Mucosa of gallbladder (tissue), 1 donor: Measurements from ENCODE around the gene STAT6. TPM values are rescaled to one million over a fixed set of nuclear protein-coding genes. Genes with fewer than 3 reads are reported as not detected.
A peak's percentile ranks its signal among the peaks of the same experiment; 100 is the strongest.
"Not testable (repeated sequence)": the region's sequence is repeated elsewhere in the genome, so short reads cannot be mapped to it uniquely, and the experiment has no call there.

Source experiments
- DNase-seq: peaks from one replicate; pipeline ENCODE4 v3.0.0-alpha.2; 2020; ENCODE audit warnings: low spot score
- total RNA-seq: library from RNA; stranded (reverse); gene quantifications from one replicate; pipeline ENCODE4 v1.2.1, GENCODE V29; 2021
- donor health status: DM: no; HTN: no; CAD: no.

STAT6 gene
- total RNA-seq, 1 donor from 2014 or later, result 287 TPM

DNA sequence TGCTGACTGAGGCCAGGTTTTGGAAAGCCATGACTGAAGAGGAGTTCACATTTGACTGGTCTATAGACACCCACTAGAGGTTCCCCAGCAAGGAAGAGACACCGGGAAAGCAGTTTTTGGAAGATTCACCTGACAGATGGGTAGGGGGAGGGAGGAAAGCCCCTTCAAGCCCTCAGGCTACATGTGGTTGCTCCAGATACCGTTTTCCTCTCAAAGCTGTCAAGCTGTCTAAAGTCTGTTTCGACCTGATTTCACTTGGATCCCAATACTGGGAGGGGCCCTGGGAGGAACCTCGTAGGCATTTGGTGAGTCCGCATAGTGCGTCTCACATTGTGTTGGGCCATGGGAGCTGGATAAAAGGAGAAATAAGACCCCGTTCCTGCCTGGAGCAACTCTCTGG, 15.4 kb upstream of the STAT6 start:
- no peak for DNase-seq

DNA sequence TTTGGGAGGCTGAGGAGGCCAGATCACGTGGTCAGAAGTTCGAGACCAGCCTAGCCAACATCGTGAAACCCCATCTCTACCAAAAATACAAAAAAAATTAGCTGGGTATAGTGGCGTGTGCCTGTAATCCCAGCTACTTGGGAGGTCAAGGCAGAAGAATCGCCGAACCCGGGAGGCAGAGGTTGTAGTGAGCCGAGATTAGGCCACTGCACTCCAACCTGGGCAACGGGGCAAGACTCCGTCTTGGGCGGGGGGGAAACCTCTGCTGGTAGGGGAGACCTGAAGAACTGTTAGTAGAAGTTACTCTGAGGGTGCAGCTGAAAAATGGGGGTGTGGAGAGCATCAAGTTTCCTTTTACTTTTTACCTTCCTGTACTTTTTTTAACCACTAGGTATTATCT, 14.9 kb upstream of the STAT6 start:
- no peak for DNase-seq

DNA sequence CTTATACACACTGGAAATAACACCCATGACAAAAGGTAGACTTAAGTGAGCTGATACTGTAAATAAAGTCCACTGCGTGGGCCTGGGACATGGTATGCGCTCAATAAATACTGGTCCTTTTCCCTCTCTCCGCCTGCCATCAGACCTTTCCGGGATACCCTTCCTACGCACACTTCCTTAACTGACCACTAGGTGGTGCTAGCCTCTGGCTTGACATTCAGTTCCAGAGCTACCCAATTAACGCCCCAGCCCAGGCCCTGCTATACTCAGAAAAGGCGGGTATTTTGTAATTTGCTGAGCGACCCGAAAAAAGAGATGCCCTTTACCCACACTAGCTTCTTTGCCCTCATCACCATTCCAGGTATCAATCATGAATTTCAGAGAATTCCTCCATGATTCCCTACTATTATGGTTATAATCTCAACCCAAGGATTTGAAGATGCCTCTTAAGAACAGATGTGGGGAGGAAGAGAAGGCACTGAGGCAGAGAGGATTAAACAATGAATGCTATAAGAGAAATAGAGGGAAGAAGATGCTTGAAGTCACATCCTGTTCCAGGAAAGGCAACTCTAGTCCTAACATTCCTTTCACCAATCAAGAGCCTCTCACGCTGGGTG, 13.2 kb upstream of the STAT6 start:
- peak; percentile 84 for DNase-seq

DNA sequence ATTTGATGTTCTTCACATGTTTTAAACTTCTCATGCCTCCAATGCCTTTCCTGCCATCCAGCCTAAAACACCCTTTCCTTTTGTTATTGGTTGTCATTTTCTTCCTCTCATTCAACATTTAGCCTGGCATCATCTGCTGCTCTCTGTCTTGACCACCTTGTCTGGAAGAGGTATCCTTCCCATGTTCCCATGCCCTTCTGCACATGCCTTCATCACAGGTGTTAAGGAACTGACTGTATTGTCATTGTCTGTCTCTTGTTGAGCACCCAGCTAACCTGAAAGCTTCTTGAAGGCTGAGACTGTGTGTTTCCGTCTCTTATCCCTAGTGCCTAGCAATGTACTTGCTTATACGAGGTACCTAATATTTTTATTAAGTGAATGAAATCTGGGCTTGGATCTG, 12.7 kb upstream of the STAT6 start:
- DNase-seq, result no peak

DNA sequence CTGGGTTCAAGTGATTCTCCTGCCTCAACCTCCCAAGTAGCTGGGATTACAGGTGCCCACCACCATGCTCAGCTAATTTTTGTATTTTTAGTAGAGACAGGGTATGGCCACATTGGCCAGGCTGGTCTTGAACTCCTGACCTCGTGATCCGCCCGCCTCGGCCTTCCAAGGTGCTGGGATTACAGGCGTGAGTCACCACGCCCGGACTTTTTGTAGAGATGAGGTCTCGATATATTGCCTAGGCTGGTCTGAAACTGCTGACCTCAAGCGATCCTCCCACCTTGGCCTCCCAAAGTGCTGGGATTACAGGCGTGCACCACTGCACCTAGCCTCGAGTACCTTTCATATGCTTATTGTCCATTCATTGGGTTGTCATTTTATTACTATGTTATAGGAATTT, 9.6 kb upstream of the STAT6 start:
- DNase-seq, result not testable (repeated sequence)

DNA sequence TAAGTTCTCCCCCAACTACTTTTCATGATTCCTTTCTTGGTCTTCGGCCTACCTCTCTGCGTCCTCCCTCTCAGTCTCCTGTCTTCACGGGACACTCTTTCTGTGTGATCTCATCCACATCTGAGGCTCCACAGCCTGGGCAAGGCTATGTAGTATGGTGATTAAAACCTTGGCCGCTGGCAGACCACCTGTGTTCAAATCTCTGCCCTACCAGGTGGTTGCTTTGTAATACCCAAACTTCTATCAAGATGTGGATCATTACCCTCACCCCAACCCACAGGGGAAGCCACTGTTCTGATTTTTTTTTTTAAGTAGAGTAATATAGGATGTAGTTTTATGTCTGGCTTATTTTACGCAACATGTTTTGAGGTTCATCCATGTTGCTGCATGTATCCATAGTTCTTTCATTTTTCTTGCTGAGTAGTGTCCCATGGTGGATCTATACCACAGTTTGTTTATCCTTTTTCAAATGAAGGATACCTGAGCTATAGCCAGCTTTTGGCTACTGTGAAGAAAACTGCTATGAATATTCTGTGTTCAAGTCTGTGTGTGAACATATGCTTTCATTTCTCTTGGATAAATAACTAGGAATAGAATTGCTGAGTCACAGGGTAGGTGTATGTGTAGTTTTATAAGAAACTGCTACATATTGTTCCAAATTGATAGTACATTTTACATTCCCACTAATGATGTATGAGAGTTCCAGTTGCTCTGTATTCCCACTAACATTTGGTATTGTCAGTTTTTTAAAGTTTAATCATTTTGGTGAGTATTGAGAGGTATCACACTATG, 8.3 kb upstream of the STAT6 start:
- DNase-seq, result no peak

DNA sequence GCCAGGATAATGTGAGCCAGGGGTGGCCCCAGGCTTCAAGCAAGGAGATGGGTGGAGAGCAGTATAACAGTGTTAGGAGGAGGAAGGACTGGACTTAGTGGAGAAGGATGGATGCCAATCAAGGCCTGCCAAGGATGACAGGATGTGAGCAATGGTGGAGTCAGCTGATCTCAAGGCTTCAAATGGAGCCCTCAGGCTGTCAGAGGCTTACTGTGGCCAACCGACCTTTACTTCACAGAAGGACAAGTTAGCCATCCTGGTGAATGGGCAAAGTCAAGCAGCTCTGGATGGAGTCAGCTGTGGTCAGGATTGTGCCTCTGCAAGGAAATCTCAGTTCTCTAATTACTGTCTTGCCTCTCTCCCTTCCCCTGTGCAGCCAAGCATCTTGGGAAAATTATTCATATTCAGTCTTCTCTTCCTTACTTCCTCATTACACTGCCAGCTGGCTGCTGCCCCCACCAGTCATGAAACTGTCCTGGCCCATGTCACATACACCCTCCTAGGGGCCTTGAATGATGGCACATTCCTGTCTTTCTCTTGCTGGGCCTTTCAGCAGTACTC, 7.6 kb upstream of the STAT6 start:
- no peak for DNase-seq

DNA sequence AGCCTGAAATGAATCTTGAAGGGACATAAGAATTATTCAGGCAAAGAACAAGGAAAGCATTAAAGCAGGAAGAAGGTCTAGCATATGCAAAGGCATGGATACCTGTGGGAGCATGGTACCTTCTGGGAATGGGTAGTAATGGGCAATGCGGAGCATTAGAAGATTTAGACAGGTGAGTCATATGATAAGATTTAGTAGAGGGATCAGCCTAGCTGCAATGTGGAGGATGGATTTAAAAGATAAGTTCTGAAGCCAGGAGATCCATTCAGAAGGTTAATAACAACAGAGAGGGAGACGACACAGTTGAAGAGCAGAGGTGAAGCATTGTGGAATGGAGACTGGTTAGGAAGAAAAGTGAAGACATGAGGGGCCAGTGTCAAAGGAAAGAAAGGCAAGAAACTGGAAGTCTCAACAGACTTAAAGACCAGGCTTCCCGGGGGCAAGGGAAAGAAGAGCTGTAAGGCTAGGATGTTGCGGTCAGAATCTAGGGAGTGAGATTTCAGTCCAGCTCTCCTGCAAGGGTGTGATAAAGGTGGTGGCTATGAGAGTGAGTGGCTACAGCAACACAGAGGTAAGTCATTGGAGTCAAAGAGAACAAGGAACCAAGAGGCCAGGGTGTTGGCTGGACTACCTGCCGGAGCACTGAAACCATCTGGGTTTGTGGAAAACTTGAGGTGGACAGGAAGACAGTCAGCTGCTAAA, 5.6 kb upstream of the STAT6 start:
- no peak for DNase-seq

DNA sequence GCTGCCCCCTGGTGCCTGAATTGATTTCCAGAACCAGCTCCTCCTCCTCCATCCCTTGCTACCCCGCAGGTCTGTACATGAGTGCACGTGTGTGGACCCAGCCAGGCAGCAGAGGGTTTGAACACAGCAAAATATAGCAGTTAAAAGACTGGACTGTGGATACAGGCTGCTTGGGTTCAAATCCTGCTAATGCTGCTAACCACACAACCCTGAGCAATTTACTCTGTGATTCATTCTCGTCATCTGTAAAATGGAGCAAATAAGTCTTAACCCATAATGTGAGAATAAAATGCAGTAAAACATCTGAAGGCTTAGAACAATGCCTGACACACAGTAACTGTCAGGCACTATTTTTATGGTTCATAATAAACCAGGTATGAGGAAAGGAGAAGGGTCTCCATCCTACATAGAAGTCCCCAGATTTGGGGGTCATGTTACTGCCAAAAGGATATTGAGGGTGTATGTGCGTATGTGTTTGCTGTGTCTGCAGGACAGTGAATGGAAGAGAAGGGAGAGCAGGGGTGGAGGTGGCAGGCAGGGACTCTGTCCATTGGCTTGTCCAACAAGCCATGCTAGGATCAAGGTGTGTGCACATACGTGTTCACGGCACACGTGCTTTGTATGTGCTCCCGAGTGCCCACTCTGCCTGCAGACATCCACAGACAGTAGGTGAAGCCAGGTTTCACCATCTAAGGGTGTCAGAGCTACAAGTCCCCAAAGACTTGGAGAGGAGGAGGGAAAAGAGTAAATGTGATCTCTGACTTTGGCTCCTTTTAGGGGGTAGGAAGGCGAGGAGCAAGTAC, 1.5 kb upstream of the STAT6 start:
- DNase-seq, result no peak

DNA sequence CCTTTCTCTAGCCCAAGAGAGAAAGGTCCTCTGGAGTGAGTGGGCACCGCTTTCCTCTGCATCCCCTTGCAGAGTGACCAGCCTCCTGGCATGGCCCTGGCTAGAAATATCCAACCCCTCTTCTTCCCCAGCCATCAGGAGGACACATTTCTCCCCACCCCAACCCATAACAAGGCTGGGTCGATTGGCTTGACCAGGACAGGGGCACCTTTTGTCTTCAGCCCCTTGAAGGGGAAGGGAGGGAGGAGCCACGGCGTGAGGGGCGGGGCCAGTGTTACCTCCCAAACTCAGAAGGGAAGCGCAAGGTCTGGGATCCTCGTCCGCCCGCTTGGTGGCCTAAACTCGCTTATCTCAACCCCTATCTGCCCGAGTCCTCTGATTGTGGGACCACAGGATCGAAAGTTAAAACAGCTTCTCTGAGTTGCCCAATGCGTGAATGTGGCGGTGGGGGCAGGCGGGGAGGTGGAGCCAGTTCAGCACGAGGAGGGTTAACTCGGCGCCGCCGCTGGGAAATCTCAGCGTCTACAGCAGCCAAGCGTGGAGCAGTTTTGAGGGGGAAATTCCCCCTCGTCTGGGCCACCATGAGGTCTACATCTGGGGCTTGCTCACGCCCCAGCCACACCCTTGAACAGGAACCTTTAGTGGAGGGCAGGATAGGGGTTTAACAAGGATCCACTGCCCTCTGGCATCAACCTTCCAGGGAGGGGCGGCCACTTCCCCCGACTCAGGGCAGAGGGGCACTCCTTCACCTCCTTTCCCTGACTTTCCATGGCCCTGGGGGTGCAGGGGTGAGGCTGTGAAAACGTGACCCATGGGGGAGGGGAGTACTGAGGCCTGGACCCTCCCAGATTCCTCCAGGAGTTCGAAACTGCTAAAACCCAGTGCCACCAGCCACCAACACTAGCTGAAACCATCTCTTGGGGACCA, 795 bp downstream of the STAT6 start:
- peak; percentile 57 for DNase-seq

DNA sequence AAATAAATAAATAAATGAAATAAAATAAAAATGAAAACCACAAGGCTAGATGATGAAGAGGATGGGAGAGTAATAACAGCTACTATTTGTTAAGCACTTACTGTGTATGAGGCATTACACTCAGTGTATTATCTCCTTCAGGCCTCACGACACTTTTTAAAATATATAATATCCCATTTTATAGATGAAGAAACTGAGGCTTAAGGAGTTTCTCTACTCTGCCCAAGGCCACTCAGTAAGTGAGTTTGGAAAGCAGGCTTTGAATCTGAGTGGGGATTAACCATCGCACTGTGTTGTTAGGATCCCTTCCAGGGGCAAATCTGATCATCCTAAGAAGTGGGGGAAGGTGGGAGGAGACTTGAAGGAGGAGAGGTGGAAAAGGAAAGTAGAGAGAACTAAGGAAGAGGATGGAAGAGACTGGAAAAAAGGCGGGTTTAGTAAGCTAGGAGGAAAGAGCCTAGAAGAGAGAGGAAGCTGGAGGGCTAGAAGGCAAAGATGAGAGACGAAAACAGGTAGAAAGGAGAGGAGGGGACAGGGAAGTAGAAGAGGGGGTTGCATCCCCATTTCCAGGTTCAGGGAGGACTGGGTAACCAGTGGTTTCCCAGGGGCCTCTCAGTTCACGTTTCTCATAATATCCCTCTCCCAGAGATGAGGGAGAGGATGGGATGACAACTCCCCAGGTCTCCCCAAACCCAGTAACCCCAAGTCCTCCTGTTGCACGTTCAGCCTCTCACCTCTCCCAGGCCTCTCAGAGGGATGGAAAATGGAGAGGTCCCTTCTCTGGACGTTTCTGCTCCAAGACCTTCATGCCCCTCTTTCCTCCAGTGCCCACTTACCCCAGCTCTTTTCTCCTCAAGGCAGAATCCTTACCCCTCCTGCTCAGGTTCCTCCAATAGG, 1.7 kb downstream of the STAT6 start:
- DNase-seq, result no peak

DNA sequence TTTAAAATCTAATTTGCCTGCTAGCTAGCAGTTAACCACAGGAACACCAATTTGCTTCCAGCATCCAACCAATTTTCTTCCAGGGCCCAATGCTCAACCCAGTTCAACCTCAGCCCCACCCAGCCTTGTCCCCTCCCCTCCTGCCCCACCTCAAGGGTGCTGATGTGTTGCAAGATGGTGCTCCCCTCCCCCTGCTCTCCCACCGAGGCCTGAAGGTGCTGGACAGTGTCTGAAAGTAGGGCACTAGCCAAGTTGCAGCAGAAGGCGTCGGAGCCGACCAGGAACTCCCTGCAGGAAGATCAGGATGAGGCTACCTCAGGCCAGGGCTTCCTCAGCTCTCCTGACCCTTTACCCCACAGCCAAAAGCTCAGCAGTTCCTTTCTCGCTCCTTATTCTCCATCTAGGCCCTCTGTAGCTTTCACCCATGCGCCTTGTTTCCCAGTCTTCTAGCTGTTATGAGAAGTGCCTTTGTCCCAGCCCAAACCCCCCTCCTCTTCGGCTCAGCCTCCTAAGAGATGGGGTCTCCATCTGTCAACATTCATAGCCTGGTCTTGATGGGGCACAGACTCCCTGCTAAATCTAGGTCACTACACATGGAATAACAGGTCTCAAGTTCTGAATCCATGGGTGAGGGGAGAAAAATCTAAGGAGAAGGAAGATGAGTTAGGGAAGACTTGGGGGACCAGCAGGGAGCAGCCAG, 3.6 kb downstream of the STAT6 start:
- no peak for DNase-seq

DNA sequence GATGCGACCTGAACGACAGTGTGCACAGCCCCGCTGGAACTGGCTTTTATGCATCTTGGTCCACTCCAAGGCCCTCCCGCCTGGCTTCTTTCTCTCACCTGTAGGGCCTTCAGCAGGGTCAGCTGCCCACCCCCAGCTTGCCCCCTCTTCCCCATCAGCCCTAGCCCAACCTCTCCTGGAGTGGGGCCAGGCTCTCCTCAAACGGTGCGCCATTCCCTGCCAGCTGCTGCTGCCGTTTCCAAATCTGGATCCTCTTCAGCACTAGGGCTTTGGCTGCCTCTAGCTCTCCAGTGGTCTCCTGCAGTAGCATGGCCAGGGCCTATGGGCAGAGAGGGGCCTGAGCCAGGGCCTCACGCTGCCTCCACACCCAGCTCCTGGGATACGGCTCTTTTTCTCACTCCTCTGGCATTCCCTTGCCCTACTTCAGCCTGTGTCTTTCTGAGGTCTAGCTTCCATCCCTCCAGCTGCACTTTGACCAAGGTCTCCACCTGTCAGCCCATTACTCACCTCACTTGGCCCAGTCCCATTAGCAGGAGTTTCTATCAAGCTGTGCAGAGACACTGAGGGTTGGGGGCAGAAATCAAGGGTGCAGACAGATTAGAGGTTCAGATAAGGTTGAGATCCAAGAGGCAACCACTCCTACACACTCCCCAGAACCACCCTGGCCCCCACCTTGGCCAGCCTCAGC, 5.0 kb downstream of the STAT6 start:
- DNase-seq, result no peak

DNA sequence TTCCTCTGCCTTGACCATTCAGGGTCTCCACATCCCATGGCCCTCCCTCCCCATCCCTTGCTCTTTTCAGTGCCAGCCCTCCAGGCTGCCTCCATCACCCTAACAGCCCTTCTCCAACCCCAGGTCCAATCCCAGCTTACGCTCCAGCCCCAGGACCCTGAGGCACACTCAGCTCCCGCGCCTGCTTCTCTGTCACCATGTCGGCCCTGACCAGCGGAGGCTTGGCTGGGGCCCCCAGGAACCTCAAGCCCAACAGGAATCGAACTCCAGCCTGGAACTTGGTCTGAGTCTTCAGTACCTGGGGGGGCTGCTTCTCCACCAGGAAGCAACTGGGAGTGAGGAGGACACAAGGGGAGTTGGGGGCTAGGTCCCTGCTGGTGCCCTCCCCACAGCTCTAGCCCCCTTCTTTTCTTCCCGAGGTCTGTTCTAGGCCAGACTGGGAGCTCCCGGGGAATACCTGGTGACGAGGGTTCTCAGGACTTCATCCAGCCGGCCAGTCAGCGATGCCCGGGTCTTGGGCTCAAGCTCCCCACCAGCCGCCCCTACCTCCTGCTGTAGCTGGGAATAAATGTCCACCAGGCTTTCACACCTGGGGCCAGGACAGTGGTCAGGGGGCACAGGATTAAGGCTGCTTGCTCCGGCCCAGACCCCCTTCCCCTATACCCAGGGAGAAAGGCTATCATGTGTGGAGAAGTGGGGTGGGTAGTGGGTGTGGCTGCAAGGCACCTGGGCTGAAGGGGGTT, 6.0 kb downstream of the STAT6 start:
- DNase-seq, result no peak

DNA sequence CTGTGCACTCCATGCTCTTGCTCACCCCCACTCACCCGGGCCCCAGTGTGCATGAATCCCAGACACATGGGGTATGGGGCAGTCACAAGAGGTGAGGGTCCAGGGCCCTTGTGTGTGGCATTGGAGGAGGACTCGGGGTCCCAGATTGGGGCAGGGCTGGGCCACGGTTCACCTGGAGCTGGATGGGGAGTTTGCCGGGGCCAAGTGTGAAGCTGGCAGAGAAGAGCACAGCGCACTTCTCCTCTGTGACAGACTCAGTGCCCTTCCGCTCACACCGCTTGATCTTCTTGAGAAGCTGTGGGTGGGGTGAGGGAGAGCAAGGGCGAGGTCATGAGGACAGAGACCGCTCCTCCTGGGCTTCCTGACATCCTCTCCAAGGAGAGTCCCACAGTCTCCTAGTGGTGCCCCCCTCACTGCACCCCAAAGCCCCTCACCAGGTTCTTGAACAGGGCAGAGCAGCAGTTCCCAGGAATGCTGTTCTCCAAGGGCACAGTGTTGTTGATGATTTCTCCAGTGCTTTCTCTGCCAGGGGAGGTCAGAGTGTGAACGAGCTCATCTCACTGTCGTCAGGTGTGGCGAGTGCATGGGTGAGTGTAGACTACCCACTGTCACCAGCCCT, 6.8 kb downstream of the STAT6 start:
- DNase-seq, result no peak

DNA sequence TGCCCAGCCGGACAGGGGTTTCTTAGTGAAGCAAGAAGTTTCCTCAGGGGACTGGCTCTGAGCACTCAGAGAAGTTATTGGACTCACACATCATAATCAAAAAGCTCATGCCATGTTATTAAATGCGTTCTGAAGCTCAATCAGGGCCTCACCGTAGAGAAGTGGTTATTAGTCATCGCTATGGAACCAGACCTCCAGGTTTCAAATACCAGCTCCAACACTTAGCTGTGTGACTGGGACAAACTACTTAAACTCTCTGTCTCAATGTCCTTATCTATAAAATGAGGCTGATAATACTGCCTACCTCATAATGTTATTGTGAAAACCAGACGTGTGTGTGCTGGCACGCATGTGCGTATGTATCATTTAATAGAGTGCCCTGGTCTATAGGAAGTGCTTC, 7.3 kb downstream of the STAT6 start:
- no peak for DNase-seq
